Vagina (tissue), 2 donors: ENCODE results near the gene LAIR1. TPM values are rescaled to one million over a fixed set of nuclear protein-coding genes. Genes with fewer than 3 reads are reported as not detected.

Experiments
- DNase-seq, 2 donors: peaks; one replicate each; pipeline ENCODE4 v3.0.0-alpha.2; 2017; ENCODE audit errors: extremely low spot score in 2 of 2
- H3K27ac ChIP-seq: fragments of 200-600 bp; sonication (generic); one replicate; pipeline ENCODE4 v1.5.1; 2019
- H3K27me3 ChIP-seq: fragments of 200-600 bp; sonication (generic); one replicate; pipeline ENCODE4 v1.5.1; 2019
- H3K36me3 ChIP-seq, 2 donors: fragments of 200-600 bp; sonication (generic); one replicate each; pipeline ENCODE4 v1.5.1; 2017 to 2019
- H3K4me1 ChIP-seq: fragments of 200-600 bp; sonication (generic); one replicate; pipeline ENCODE4 v1.5.1; 2019
- H3K4me3 ChIP-seq, 2 donors: fragments of 200-600 bp; sonication (generic); 1 replicate in 1 of 2; 2 replicates in 1 of 2; pipeline ENCODE4 v1.5.1; 2016 to 2019
- H3K9me3 ChIP-seq: fragments of 200-600 bp; sonication (generic); one replicate; pipeline ENCODE4 v1.5.1; 2019
- POLR2A ChIP-seq, 2 donors: fragments of 450-650 bp; IDR thresholded peaks; one replicate each; pipeline ENCODE4 v1.6.1; 2017; ENCODE audit warnings: antibody characterized with exemption in 2 of 2, mild to moderate bottlenecking in 2 of 2, moderate library complexity in 2 of 2
- POLR2AphosphoS5 ChIP-seq, 2 donors: sonication (generic); formaldehyde crosslinking; IDR thresholded peaks; one replicate each; pipeline ENCODE4 v1.9.0; 2017; ENCODE audit warnings: antibody characterized with exemption in 2 of 2, mild to moderate bottlenecking in 2 of 2, low read depth in 1 of 2; ENCODE audit not compliant: insufficient read depth in 1 of 2
- intact Hi-C: fragments of 100-400 bp; cut with DNase I; formaldehyde crosslinking; loops from one replicate; pipeline ENCODE4 v1.15.1; 2023
- total RNA-seq: library from RNA; depleted of rRNA; stranded (reverse); fragments of >200 nt; gene quantifications from one replicate; pipeline ENCODE4 v1.2.3, GENCODE V29; 2016
- TF ChIP-seq, protein P1 (sequence below), 3 experiments: fragments of 450-650 bp in 2 of 3; fragments of 200-600 bp in 1 of 3; sonication (generic) in 1 of 3; IDR thresholded peaks; one replicate each; pipeline ENCODE4 v1.5.1; 2017 to 2019; ENCODE audit warnings: antibody characterized with exemption in 3 of 3, mild to moderate bottlenecking in 2 of 3, moderate library complexity in 2 of 3

The LAIR1 gene
- total RNA-seq, 1 donor from 2014 or later, result 8.8 TPM

DNA sequence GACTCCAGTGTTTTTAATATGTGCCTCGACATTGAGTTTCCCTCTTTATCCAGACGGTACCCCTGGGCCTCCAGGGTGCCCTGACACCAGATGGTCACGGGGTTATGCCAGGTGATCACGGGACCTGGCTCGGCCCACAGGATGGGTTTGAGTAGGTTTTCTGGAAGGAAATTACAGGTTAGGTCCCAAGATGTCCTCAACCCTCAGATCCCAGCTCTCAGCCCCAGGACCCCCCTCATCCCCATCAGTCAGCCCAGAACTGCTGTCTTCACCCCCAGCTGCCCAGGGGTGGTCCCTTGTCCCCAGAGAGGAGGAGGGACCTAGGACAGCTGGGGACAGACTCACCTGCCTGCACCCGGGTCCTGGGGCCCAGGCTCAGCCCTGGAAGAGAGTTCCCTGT lies 26.2 kb downstream of the LAIR1 start:
- no peaks in the 10 kb centered on the region for H3K4me1 ChIP-seq
- no peak overlapping the region for H3K4me3 ChIP-seq
- no peaks in the 10 kb centered on the region for H3K36me3 ChIP-seq
- H3K27ac ChIP-seq, result no peak overlapping the region
- peak in 1 of 2 donors; percentile 74 for DNase-seq
- intact Hi-C loops, result no loop called here
- TF ChIP-seq POLR2A (IDR thresholded peaks at IDR 0.05) (no peak), POLR2AphosphoS5 (IDR thresholded peaks at IDR 0.05; ENCODE audit: insufficient read depth in 1 of 2, low read depth in 1 of 2) (no peak)
- TF ChIP-seq, protein P1, sequence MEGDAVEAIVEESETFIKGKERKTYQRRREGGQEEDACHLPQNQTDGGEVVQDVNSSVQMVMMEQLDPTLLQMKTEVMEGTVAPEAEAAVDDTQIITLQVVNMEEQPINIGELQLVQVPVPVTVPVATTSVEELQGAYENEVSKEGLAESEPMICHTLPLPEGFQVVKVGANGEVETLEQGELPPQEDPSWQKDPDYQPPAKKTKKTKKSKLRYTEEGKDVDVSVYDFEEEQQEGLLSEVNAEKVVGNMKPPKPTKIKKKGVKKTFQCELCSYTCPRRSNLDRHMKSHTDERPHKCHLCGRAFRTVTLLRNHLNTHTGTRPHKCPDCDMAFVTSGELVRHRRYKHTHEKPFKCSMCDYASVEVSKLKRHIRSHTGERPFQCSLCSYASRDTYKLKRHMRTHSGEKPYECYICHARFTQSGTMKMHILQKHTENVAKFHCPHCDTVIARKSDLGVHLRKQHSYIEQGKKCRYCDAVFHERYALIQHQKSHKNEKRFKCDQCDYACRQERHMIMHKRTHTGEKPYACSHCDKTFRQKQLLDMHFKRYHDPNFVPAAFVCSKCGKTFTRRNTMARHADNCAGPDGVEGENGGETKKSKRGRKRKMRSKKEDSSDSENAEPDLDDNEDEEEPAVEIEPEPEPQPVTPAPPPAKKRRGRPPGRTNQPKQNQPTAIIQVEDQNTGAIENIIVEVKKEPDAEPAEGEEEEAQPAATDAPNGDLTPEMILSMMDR (IDR thresholded peaks at IDR 0.05), result no peak
- H3K27me3 ChIP-seq, result no peaks in the 10 kb centered on the region
- H3K9me3 ChIP-seq, result no peaks in the 10 kb centered on the region

DNA sequence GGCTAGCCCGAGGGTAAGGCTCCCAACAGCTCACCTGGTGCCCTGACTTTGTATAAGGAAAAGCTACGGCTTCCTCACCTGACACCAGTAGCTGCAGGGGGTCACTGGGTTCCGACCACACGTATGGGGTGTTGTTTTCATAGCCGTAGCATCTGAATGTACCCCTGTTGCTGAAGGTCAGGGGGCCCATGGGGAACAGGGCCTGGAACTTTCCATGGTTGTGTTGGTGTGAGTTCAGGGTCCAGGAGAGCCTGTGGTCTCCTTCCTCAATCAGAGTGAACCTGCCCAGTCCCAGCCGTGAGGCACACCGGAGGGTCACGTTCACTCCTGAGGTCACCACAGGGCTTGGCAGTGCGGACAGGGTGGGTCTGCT lies 26.9 kb downstream of the LAIR1 start:
- Histone ChIP-seq H3K4me3 (no peak overlapping the region), H3K27me3 (no peaks in the 10 kb centered on the region), H3K4me1 (no peaks in the 10 kb centered on the region), H3K27ac (no peak overlapping the region), H3K9me3 (no peaks in the 10 kb centered on the region), H3K36me3 (no peaks in the 10 kb centered on the region)
- DNase-seq, result no peak
- intact Hi-C loops, result no loop called here
- TF ChIP-seq, protein P1 (IDR thresholded peaks at IDR 0.05), result no peak
- TF ChIP-seq POLR2A (IDR thresholded peaks at IDR 0.05), result no peak
- TF ChIP-seq POLR2AphosphoS5 (IDR thresholded peaks at IDR 0.05; ENCODE audit: insufficient read depth in 1 of 2, low read depth in 1 of 2), result no peak

GRCh38 chr19:54336893-54337857 lies 27.6 kb downstream of the LAIR1 start:
- TF ChIP-seq, protein P1 (IDR thresholded peaks at IDR 0.05), result no peak
- TF ChIP-seq POLR2AphosphoS5 (IDR thresholded peaks at IDR 0.05; ENCODE audit: insufficient read depth in 1 of 2, low read depth in 1 of 2) (no peak), POLR2A (IDR thresholded peaks at IDR 0.05) (no peak)

DNA sequence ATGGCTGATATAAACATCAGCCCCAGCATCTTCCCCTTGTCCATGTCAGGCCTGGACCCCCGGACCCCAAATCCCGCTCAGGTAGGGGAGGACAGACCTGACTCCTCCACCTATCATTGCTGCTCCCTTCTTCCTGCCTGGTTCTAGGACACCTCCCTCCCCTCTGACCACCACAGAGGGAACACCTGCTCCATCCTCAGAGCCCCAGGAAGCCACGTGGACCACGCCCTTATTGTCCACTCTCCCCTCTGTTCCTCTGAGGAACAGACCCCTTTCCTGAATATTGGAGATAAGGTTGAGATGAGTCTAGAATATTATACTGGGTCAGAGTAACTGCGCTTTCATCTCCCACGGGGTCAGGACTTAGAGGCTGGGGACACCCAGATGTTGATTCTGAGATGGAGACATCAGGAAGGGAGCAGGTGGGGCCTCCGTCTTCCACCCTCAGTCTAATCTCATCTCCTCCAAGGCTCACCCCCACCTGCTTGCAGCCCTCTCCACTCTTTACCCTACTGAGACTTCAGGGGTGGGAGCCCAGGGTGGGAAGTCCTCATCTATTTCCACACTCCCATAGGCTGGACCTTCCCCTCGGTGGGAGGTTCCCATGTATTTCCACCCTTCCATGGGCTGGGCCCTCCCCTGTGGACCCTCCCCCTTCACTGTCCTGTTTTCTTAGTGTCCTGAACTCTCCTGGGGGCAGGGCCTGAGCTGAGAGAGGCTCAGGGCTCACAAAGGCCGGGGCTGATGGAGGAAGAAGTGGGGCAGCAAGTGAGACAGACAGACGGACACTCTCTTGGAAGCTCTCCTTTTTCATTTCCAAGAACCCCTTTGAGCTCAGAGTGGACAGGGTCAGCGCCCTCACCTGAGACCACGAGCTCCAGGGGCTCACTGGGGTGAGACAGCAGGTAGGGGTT lies 28.5 kb downstream of the LAIR1 start:
- Histone ChIP-seq H3K27me3 (no peaks in the 10 kb centered on the region), H3K4me1 (no peaks in the 10 kb centered on the region), H3K36me3 (no peaks in the 10 kb centered on the region), H3K9me3 (no peaks in the 10 kb centered on the region), H3K4me3 (no peak overlapping the region), H3K27ac (no peak overlapping the region)
- intact Hi-C loops, result no loop called here
- no peak for DNase-seq
- TF ChIP-seq, protein P1 (IDR thresholded peaks at IDR 0.05), result no peak
- TF ChIP-seq POLR2AphosphoS5 (IDR thresholded peaks at IDR 0.05; ENCODE audit: insufficient read depth in 1 of 2, low read depth in 1 of 2) (no peak), POLR2A (IDR thresholded peaks at IDR 0.05) (no peak)

More at GRCh38 chr19:54336893-54337857, 27.6 kb downstream of the LAIR1 start:
- intact Hi-C loops, result no loop called here
- peak in 1 of 2 donors; percentile 93 for DNase-seq
- no peak overlapping the region for H3K27ac ChIP-seq
- H3K9me3 ChIP-seq, result no peaks in the 10 kb centered on the region
- H3K4me3 ChIP-seq, result no peak overlapping the region
- H3K27me3 ChIP-seq, result no peaks in the 10 kb centered on the region
- H3K36me3 ChIP-seq, result no peaks in the 10 kb centered on the region
- H3K4me1 ChIP-seq, result no peaks in the 10 kb centered on the region
